Stomach (tissue), 9 donors: ENCODE data around the gene KRTDAP. TPM values are rescaled to one million over a fixed set of nuclear protein-coding genes. Genes with fewer than 3 reads are reported as not detected.

ENCODE experiments used
- DNase-seq, 2 donors: peaks; one replicate each; pipeline versions ENCODE4 v3.0.0 to v3.0.0-alpha.2; 2013 to 2019
- H3K27ac ChIP-seq, 5 donors: fragments of 200-600 bp in 4 of 5; sonication (generic) in 4 of 5; one replicate each; pipeline ENCODE4 v1.5.1; 2013 to 2019; ENCODE audit warnings: mild to moderate bottlenecking in 1 of 5, moderate library complexity in 1 of 5
- H3K27me3 ChIP-seq, 3 donors: fragments of 200-600 bp; sonication (generic); one replicate each; pipeline ENCODE4 v1.5.1; 2017 to 2019; ENCODE audit warnings: mixed run types in 1 of 3
- H3K36me3 ChIP-seq, 4 donors: fragments of 200-600 bp; sonication (generic); 1 replicate in 3 of 4; 2 replicates in 1 of 4; pipeline ENCODE4 v1.5.1; 2016 to 2019
- H3K4me1 ChIP-seq, 4 donors: fragments of 200-600 bp; sonication (generic); one replicate each; pipeline ENCODE4 v1.5.1; 2016 to 2019
- H3K4me3 ChIP-seq, 4 donors: fragments of 200-600 bp; sonication (generic) in 3 of 4; one replicate each; pipeline ENCODE4 v1.5.1; 2016 to 2019; ENCODE audit warnings: mild to moderate bottlenecking in 1 of 4
- H3K9me3 ChIP-seq, 4 donors: fragments of 200-600 bp; sonication (generic); one replicate each; pipeline ENCODE4 v1.5.1; 2016 to 2019
- EP300 ChIP-seq: sonication (generic); formaldehyde crosslinking; IDR thresholded peaks from one replicate; pipeline ENCODE4 v1.6.1; 2017; ENCODE audit warnings: antibody characterized with exemption
- POLR2A ChIP-seq, 4 donors: fragments of 450-650 bp; IDR thresholded peaks; one replicate each; pipeline ENCODE4 v1.6.1; 2016; ENCODE audit warnings: antibody characterized with exemption in 4 of 4, control low read depth in 2 of 4, mild to moderate bottlenecking in 1 of 4, moderate library complexity in 1 of 4
- POLR2AphosphoS5 ChIP-seq, 3 donors: sonication (generic); formaldehyde crosslinking; IDR thresholded peaks; one replicate each; pipeline ENCODE4 v1.6.1; 2016; ENCODE audit warnings: antibody characterized with exemption in 3 of 3
- WGBS, 5 donors: extraction: QIAGEN DNeasy Blood & Tissue Kit in 3 of 5; methylation state at CpG; one replicate each; pipeline versions ENCODE4 v1.1.5 to v1.1.7; 2013 to 2018; 5-methylcytosine and 5-hydroxymethylcytosine counted together
- intact Hi-C: fragments of 100-400 bp; cut with DNase I; formaldehyde crosslinking; loops from one replicate; pipeline ENCODE4 v1.15.1; 2023; ENCODE audit warnings: low total_unique reads
- polyA plus RNA-seq, 3 donors: library from polyadenylated mRNA; stranded (reverse); fragments of 200-250 nt; gene quantifications; one replicate each; pipeline ENCODE4 v1.2.3, GENCODE V29; 2013
- total RNA-seq, 5 donors: library from RNA; depleted of rRNA; stranded (reverse); fragments of >200 nt; gene quantifications; one replicate each; pipeline versions ENCODE4 v1.1.0 to v1.2.3, GENCODE V29; 2014 to 2016
- TF ChIP-seq, protein P1 (sequence below), 7 experiments: fragments of 450-650 bp in 4 of 7; fragments of 200-600 bp in 3 of 7; sonication (generic) in 3 of 7; IDR thresholded peaks; one replicate each; pipeline ENCODE4 v1.5.1; 2016 to 2019; ENCODE audit warnings: antibody characterized with exemption in 7 of 7, control low read depth in 2 of 7, mild to moderate bottlenecking in 1 of 7
- donor health status: healthy with polysubstance abuse.
- donor health status: Bipolar disorder and iron deficiency.
- donor health status: healthy.

The KRTDAP gene
- total and polyA plus RNA-seq, 8 donors, result 2.3 to 3.0 TPM; not detected in 6

DNA sequence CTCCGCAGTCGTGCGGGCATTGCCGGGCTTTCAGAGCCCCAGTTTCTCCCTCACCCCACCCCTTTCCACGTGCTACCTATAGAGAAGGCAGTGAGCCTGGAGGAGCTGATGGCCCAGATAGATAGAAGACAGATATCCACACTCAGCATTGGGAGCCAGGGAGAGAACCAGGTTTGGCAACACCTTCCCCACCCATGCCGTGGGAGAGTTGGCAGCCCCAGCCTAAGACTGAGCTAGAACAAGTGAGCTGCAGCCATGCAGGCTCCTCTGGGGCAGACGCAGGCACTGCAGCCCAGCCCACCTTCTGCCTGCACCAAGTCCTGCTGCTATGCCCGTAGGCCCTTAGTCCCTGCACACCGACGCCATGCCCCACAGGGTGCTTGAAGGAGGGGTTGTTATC, 10.3 kb upstream of the KRTDAP start:
- peaks cover 0 to 4% (median 0%) of the 10 kb centered on the region in 3 donors for H3K27me3 ChIP-seq
- peaks cover 0 to 3% (median under 1%) of the 10 kb centered on the region in 4 donors for H3K4me1 ChIP-seq
- intact Hi-C loops, result no loop called here
- H3K36me3 ChIP-seq, result peaks cover 0 to 11% (median 2%) of the 10 kb centered on the region in 4 donors
- no peak overlapping the region for H3K27ac ChIP-seq
- H3K4me3 ChIP-seq, result no peak overlapping the region
- no peak for DNase-seq
- H3K9me3 ChIP-seq, result no peaks in the 10 kb centered on the region
- 78 to 89% (median 85%) methylated on average over 4 to 10 of the region's 10 CpGs for WGBS, 5 donors
- TF ChIP-seq EP300 (no peak), POLR2A (IDR thresholded peaks at IDR 0.05) (no peak), POLR2AphosphoS5 (IDR thresholded peaks at IDR 0.05) (no peak)
- TF ChIP-seq, protein P1, sequence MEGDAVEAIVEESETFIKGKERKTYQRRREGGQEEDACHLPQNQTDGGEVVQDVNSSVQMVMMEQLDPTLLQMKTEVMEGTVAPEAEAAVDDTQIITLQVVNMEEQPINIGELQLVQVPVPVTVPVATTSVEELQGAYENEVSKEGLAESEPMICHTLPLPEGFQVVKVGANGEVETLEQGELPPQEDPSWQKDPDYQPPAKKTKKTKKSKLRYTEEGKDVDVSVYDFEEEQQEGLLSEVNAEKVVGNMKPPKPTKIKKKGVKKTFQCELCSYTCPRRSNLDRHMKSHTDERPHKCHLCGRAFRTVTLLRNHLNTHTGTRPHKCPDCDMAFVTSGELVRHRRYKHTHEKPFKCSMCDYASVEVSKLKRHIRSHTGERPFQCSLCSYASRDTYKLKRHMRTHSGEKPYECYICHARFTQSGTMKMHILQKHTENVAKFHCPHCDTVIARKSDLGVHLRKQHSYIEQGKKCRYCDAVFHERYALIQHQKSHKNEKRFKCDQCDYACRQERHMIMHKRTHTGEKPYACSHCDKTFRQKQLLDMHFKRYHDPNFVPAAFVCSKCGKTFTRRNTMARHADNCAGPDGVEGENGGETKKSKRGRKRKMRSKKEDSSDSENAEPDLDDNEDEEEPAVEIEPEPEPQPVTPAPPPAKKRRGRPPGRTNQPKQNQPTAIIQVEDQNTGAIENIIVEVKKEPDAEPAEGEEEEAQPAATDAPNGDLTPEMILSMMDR (IDR thresholded peaks at IDR 0.05), result no peak

DNA sequence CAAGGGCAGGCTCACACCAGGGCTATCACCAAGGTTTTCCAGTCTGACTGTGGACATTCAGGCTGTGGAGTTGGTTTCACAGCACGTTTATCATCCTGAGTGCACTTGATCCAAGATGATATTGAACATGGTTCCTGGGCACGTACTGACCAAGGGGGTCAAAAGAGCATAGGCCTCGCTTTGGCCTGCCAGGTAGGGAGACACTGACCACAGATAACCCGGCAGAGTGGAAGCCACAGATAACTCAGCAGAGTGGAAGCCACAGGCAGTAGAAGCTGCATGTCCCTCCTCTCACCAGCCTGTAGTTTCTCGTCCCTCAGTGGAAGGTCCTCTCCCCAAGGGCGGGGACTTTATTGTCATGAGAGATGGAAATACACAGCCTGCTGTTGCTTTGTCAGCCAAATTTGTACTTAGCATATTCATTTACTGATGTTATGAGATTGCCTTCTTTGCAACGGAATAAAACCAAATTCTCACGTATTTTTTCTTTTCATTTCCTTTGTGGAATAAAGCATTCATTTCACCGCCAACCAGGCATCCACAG, 8.8 kb upstream of the KRTDAP start:
- no peaks in the 10 kb centered on the region for H3K9me3 ChIP-seq
- H3K4me3 ChIP-seq, result no peak overlapping the region
- WGBS, 5 donors, result 66 to 80% (median 74%) methylated on average over 9 of the region's 9 CpGs
- H3K27me3 ChIP-seq, result peaks cover 0 to 9% (median 0%) of the 10 kb centered on the region in 3 donors
- no peak overlapping the region for H3K27ac ChIP-seq
- DNase-seq, result no peak
- intact Hi-C loops, result no loop called here
- H3K36me3 ChIP-seq, result peaks cover 0 to 11% (median 0%) of the 10 kb centered on the region in 4 donors
- no peak for TF ChIP-seq POLR2AphosphoS5 (IDR thresholded peaks at IDR 0.05)
- no peak for TF ChIP-seq EP300
- TF ChIP-seq POLR2A (IDR thresholded peaks at IDR 0.05), result no peak
- TF ChIP-seq, protein P1 (IDR thresholded peaks at IDR 0.05), result no peak
- peaks cover 0 to 10% (median 8%) of the 10 kb centered on the region in 4 donors for H3K4me1 ChIP-seq

DNA sequence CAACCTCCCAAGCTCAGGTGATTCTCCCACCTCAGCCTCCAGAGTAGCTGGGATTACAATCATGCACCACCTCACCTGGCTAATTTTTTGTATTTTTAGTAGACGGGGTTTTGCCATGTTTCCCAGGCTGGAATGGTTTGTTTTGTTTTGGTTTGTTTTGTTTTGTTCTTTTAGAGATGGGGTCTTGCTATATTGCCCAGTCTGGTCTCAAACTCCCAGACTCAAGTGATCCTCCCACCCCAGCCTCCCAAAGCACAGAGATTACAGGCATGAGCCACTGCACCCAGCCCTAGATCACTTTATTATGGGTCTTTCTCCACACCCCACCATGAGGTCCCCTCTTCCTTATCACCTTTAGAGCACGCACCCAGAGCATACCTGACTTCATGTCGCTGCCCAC, 8.0 kb upstream of the KRTDAP start:
- peaks cover 0 to 15% (median 0%) of the 10 kb centered on the region in 3 donors for H3K27me3 ChIP-seq
- no peak for DNase-seq
- H3K36me3 ChIP-seq, result peaks cover 0 to 11% (median 0%) of the 10 kb centered on the region in 4 donors
- TF ChIP-seq EP300, result no peak
- TF ChIP-seq POLR2AphosphoS5 (IDR thresholded peaks at IDR 0.05), result no peak
- 71 to 91% (median 86%) methylated on average over 3 of the region's 3 CpGs for WGBS, 5 donors
- intact Hi-C loops, result no loop called here
- no peaks in the 10 kb centered on the region for H3K9me3 ChIP-seq
- H3K4me3 ChIP-seq, result no peak overlapping the region
- peaks cover 0 to 10% (median 8%) of the 10 kb centered on the region in 4 donors for H3K4me1 ChIP-seq
- H3K27ac ChIP-seq, result no peak overlapping the region

DNA sequence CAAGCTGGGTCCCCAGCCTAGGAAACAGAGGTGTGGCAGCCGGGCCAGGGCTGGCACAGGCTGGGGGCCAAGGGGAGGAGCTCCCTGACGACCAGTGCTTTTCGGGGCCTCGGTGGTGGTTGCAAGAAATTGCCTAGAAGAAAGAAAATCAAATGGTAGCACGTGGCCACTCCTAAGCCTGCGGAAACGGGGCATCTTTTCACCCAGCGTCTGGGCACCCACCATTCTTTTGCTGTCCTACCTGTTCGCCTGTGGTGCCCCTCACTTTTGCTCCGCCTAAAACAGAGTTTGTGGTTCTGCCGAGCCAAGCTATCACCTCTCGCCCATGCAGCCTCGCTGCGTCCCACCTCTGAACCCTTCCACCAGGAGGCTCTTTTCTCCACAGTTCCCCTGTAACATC, 7.1 kb upstream of the KRTDAP start:
- intact Hi-C loops, result no loop called here
- WGBS, 5 donors, result 63 to 74% (median 68%) methylated on average over 14 of the region's 14 CpGs
- no peak overlapping the region for H3K4me3 ChIP-seq
- no peak for DNase-seq
- TF ChIP-seq, protein P1 (IDR thresholded peaks at IDR 0.05), result no peak
- TF ChIP-seq POLR2A (IDR thresholded peaks at IDR 0.05), result no peak
- TF ChIP-seq EP300, result no peak
- TF ChIP-seq POLR2AphosphoS5 (IDR thresholded peaks at IDR 0.05), result no peak
- peaks cover 0 to 20% (median 0%) of the 10 kb centered on the region in 3 donors for H3K27me3 ChIP-seq
- H3K9me3 ChIP-seq, result no peaks in the 10 kb centered on the region
- H3K4me1 ChIP-seq, result peaks cover 0 to 10% (median 8%) of the 10 kb centered on the region in 4 donors
- no peak overlapping the region for H3K27ac ChIP-seq
- H3K36me3 ChIP-seq, result peaks cover 0 to 11% (median 0%) of the 10 kb centered on the region in 4 donors
